GM12874 (cell line): ENCODE measurements around the gene ZMYM3.

Experiments used
- CTCF ChIP-seq: IDR thresholded peaks from 2 replicates; pipeline ENCODE4 v1.5.1; 2011; ENCODE audit warnings: low read depth, mild to moderate bottlenecking, control low read depth, low read length, moderate library complexity; ENCODE audit not compliant: insufficient read depth

Gene ZMYM3

GRCh38 chrX:71224098-71224708 is 29.7 kb downstream of the ZMYM3 start:
- no peak for TF ChIP-seq CTCF

GRCh38 chrX:71222929-71223328 is 31.0 kb downstream of the ZMYM3 start, which contains the start of gene GJB1:
TSS of gene GJB1 (plus strand) at chrX:71223224. CDS start at chrX:71223708, 484 bp downstream.
- no peak for TF ChIP-seq CTCF

- TF ChIP-seq CTCF, result no peak
Measured at GRCh38 chrX:71221145-71221544, 32.8 kb downstream of the ZMYM3 start.

GRCh38 chrX:71217298-71217697 is 36.6 kb downstream of the ZMYM3 start:
- TF ChIP-seq CTCF, result no peak

- TF ChIP-seq CTCF, result no peak
Measured at GRCh38 chrX:71216485-71216884, 37.5 kb downstream of the ZMYM3 start.

- TF ChIP-seq CTCF, result no peak
Measured at GRCh38 chrX:71215338-71215912, 38.5 kb downstream of the ZMYM3 start.

GRCh38 chrX:71214604-71215337 is 39.2 kb downstream of the ZMYM3 start:
- no peak for TF ChIP-seq CTCF
